IPS DF 6.9 (cell line): ENCODE measurements around the gene COX7C.
"Not testable (repeated sequence)": the region's sequence is repeated elsewhere in the genome, so short reads cannot be mapped to it uniquely, and the experiment has no call there.

Experiments
- DNase-seq: peaks from one replicate; pipeline ENCODE4 v3.0.0-alpha.2; 2013; ENCODE audit warnings: low read depth, low spot score
- H3K27ac ChIP-seq: one replicate; pipeline ENCODE4 v1.5.1; 2013; ENCODE audit warnings: low read length, control low read depth
- H3K27me3 ChIP-seq: 2 replicates; pipeline ENCODE4 v1.6.1; 2013; ENCODE audit warnings: mild to moderate bottlenecking, low read length; ENCODE audit not compliant: control insufficient read depth, insufficient read depth
- H3K36me3 ChIP-seq: 2 replicates; pipeline ENCODE4 v1.6.1; 2013; ENCODE audit warnings: low read length; ENCODE audit not compliant: control insufficient read depth, insufficient read depth
- H3K4me1 ChIP-seq: 2 replicates; pipeline ENCODE4 v1.6.1; 2013; ENCODE audit warnings: low read length; ENCODE audit not compliant: control insufficient read depth, insufficient read depth
- H3K4me3 ChIP-seq: 2 replicates; pipeline ENCODE4 v1.5.1; 2013; ENCODE audit warnings: mild to moderate bottlenecking, low read length
- H3K9me3 ChIP-seq: 2 replicates; pipeline ENCODE4 v1.6.1; 2013; ENCODE audit warnings: low read length, inconsistent platforms; ENCODE audit not compliant: control insufficient read depth, insufficient read depth
- WGBS: extraction: QIAGEN DNeasy Blood & Tissue Kit; methylation state at CpG from one replicate; pipeline ENCODE4 v1.1.7; 2013; ENCODE audit warnings: mixed read lengths, missing lambda C conversion rate; ENCODE audit not compliant: insufficient read length, insufficient coverage; 5-methylcytosine and 5-hydroxymethylcytosine counted together

Gene COX7C

GRCh38 chr5:86617756-86618576 lies at the start of gene COX7C:
COX7C (plus strand) TSS chr5:86617941; CDS start chr5:86618056, 115 bp downstream.
- peaks cover 14% of the 10 kb centered on the region for H3K36me3 ChIP-seq
- H3K4me1 ChIP-seq = no peaks in the 10 kb centered on the region
- no peak within 1 kb of the TSS for H3K27ac ChIP-seq
- H3K4me3 ChIP-seq = peak within 1 kb of the TSS; percentile 80
- no peaks in the 10 kb centered on the region for H3K27me3 ChIP-seq
- DNase-seq = peak; percentile 98
- WGBS = no CpG with 5 or more reads among the region's 41 CpGs
- H3K9me3 ChIP-seq = no peaks in the 10 kb centered on the region

- WGBS = no CpG with 5 or more reads among the region's 44 CpGs
- not testable (repeated sequence) for H3K4me3 ChIP-seq, H3K9me3 ChIP-seq, H3K4me1 ChIP-seq, H3K36me3 ChIP-seq, H3K27ac ChIP-seq, DNase-seq, H3K27me3 ChIP-seq
These were observed 48.0 kb upstream of the COX7C start for GRCh38 chr5:86569522-86570426.

GRCh38 chr5:86570427-86571083 lies 47.2 kb upstream of the COX7C start:
- no peak for DNase-seq
- H3K4me3 ChIP-seq = no peak overlapping the region
- WGBS = no CpG with 5 or more reads among the region's 20 CpGs
- no peak overlapping the region for H3K27ac ChIP-seq
- H3K27me3 ChIP-seq = no peaks in the 10 kb centered on the region
- no peaks in the 10 kb centered on the region for H3K4me1 ChIP-seq
- H3K36me3 ChIP-seq = no peaks in the 10 kb centered on the region
- H3K9me3 ChIP-seq = no peaks in the 10 kb centered on the region

- not testable (repeated sequence) for H3K4me1 ChIP-seq, H3K27me3 ChIP-seq, H3K27ac ChIP-seq, H3K4me3 ChIP-seq, H3K36me3 ChIP-seq, DNase-seq, H3K9me3 ChIP-seq
- no CpG with 5 or more reads among the region's 12 CpGs for WGBS
These were observed 46.6 kb upstream of the COX7C start for GRCh38 chr5:86571109-86571508.

- no peak for DNase-seq
- Histone ChIP-seq H3K9me3 (no peaks in the 10 kb centered on the region), H3K27ac (no peak overlapping the region), H3K36me3 (no peaks in the 10 kb centered on the region), H3K4me3 (no peak overlapping the region), H3K27me3 (no peaks in the 10 kb centered on the region), H3K4me1 (no peaks in the 10 kb centered on the region)
- no CpG with 5 or more reads among the region's 7 CpGs for WGBS
These were observed 44.8 kb upstream of the COX7C start for GRCh38 chr5:86572825-86573517.

GRCh38 chr5:86579502-86579901 lies 38.2 kb upstream of the COX7C start:
- no peak for DNase-seq
- Histone ChIP-seq H3K4me1 (no peaks in the 10 kb centered on the region), H3K9me3 (no peaks in the 10 kb centered on the region), H3K4me3 (no peak overlapping the region), H3K27me3 (no peaks in the 10 kb centered on the region), H3K27ac (no peak overlapping the region), H3K36me3 (no peaks in the 10 kb centered on the region)
- WGBS = no CpG with 5 or more reads among the region's 3 CpGs

- Histone ChIP-seq H3K27me3 (no peaks in the 10 kb centered on the region), H3K9me3 (no peaks in the 10 kb centered on the region), H3K4me3 (no peak overlapping the region), H3K27ac (no peak overlapping the region), H3K4me1 (no peaks in the 10 kb centered on the region), H3K36me3 (no peaks in the 10 kb centered on the region)
- DNase-seq = no peak
These were observed 21.3 kb upstream of the COX7C start for GRCh38 chr5:86596476-86596875.

- WGBS = no CpG with 5 or more reads among the region's 3 CpGs
- H3K36me3 ChIP-seq = no peaks in the 10 kb centered on the region
- H3K27me3 ChIP-seq = no peaks in the 10 kb centered on the region
- H3K4me1 ChIP-seq = no peaks in the 10 kb centered on the region
- no peaks in the 10 kb centered on the region for H3K9me3 ChIP-seq
- no peak for DNase-seq
- H3K27ac ChIP-seq = no peak overlapping the region
- H3K4me3 ChIP-seq = no peak overlapping the region
These were observed 11.9 kb upstream of the COX7C start for GRCh38 chr5:86605881-86606280.

- Histone ChIP-seq H3K4me3 (no peak overlapping the region), H3K9me3 (no peaks in the 10 kb centered on the region), H3K36me3 (no peaks in the 10 kb centered on the region), H3K4me1 (no peaks in the 10 kb centered on the region), H3K27ac (no peak overlapping the region), H3K27me3 (no peaks in the 10 kb centered on the region)
- WGBS = no CpG with 5 or more reads among the region's 2 CpGs
- no peak for DNase-seq
These were observed 4.3 kb upstream of the COX7C start for GRCh38 chr5:86613455-86613854.

- no peak overlapping the region for H3K27ac ChIP-seq
- no peak overlapping the region for H3K4me3 ChIP-seq
- H3K9me3 ChIP-seq = no peaks in the 10 kb centered on the region
- peaks cover 14% of the 10 kb centered on the region for H3K36me3 ChIP-seq
- no peaks in the 10 kb centered on the region for H3K4me1 ChIP-seq
- H3K27me3 ChIP-seq = no peaks in the 10 kb centered on the region
- no CpG with 5 or more reads among the region's 6 CpGs for WGBS
- no peak for DNase-seq
These were observed 409 bp upstream of the COX7C start for GRCh38 chr5:86617309-86617755.
